ENCODE measurements around the gene ITM2C.

GRCh38 chr2:230847883-230848388 is 16.8 kb upstream of the ITM2C start:
- peak; percentile 88 for TF ChIP-seq CTCF (conservative IDR thresholded peaks at IDR 0.05)
- TF ChIP-seq ZFX (IDR thresholded peaks at IDR 0.05): no peak
